Panc1 (cell line): Measurements from ENCODE around the gene KCNAB1. TPM values are rescaled to one million over a fixed set of nuclear protein-coding genes. Genes with fewer than 3 reads are reported as not detected.

Source experiments
- ATAC-seq: fragments of 200-7000 bp; cut with Tn5 transposase; 2 replicates; pipeline ENCODE4 v1.9.1; 2020; ENCODE audit warnings: mild to moderate bottlenecking, moderate library complexity
- BruUV-seq: library from RNA; stranded (reverse); fragments of 400-500 nt; replicated peaks from 2 replicates; lab custom pipeline; 2021; lab: Mats Ljungman, UMichigan
- CTCF ChIA-PET: fragments of 300-600 bp; sonication (Branson Sonifier 250); formaldehyde crosslinking; loops from one replicate; lab custom pipeline; 2022; ENCODE audit warnings: antibody characterized with exemption; lab: Charles Lee
- POLR2A ChIA-PET: fragments of 300-600 bp; sonication (Branson Sonifier 250); formaldehyde crosslinking; loops from one replicate; lab custom pipeline; 2022; ENCODE audit warnings: antibody characterized with exemption; lab: Charles Lee
- DNase-seq: peaks from one replicate; pipeline ENCODE4 v3.0.0-alpha.2; 2010; ENCODE audit warnings: low read depth, low spot score
- H3K27ac ChIP-seq: 2 replicates; pipeline ENCODE4 v1.5.1; 2011; ENCODE audit warnings: mild to moderate bottlenecking, low read length, inconsistent platforms
- H3K27me3 ChIP-seq: fragments of 200-500 bp; sonication (Bioruptor generic); 2 replicates; pipeline ENCODE4 v1.6.0; 2014; ENCODE audit warnings: low read length, inconsistent platforms; ENCODE audit not compliant: control insufficient read depth, insufficient read depth
- H3K36me3 ChIP-seq: fragments of 200-500 bp; sonication (Bioruptor generic); 2 replicates; pipeline ENCODE4 v1.5.1; 2014; ENCODE audit warnings: inconsistent platforms, mild to moderate bottlenecking, low read length, moderate library complexity; ENCODE audit not compliant: control insufficient read depth, insufficient read depth
- H3K4me1 ChIP-seq: 2 replicates; pipeline ENCODE4 v1.5.1; 2011; ENCODE audit warnings: inconsistent platforms, mild to moderate bottlenecking, low read length, moderate library complexity; ENCODE audit not compliant: control insufficient read depth, insufficient read depth
- H3K4me3 ChIP-seq, 2 experiments: 2 replicates each; pipeline ENCODE4 v1.5.1; 2011 to 2012; ENCODE audit warnings: low read depth in 2 of 2, low read length in 2 of 2, mild to moderate bottlenecking in 2 of 2, inconsistent platforms in 1 of 2, moderate library complexity in 1 of 2
- H3K9me3 ChIP-seq: fragments of 200-500 bp; sonication (Bioruptor generic); 2 replicates; pipeline ENCODE4 v1.5.1; 2014; ENCODE audit warnings: low read depth, mild to moderate bottlenecking, inconsistent platforms, low read length, moderate library complexity; ENCODE audit not compliant: control insufficient read depth, insufficient read depth
- CTCF ChIP-seq: fragments of 450-650 bp; IDR thresholded peaks from 2 replicates; pipeline ENCODE4 v1.5.1; 2017; ENCODE audit warnings: mild to moderate bottlenecking
- POLR2AphosphoS5 ChIP-seq: IDR thresholded peaks from 2 replicates; pipeline ENCODE4 v1.6.1; 2012; ENCODE audit warnings: mild to moderate bottlenecking, low read depth, low read length, moderate library complexity
- REST ChIP-seq, 2 experiments: IDR thresholded peaks; 2 replicates each; pipeline ENCODE4 v1.6.1; 2011 to 2012; ENCODE audit warnings: low read depth in 2 of 2, control low read depth in 1 of 2, low read length in 1 of 2, mild to moderate bottlenecking in 1 of 2, moderate library complexity in 1 of 2; ENCODE audit not compliant: insufficient read depth in 1 of 2
- SIN3A ChIP-seq: IDR thresholded peaks from 2 replicates; pipeline ENCODE4 v1.6.1; 2012; ENCODE audit warnings: low read depth, mild to moderate bottlenecking, low read length, moderate library complexity, borderline replicate concordance; ENCODE audit not compliant: insufficient read depth
- TCF7L2 ChIP-seq: IDR thresholded peaks from 2 replicates; pipeline ENCODE4 v1.6.1; 2011; ENCODE audit warnings: mild to moderate bottlenecking, low read depth, low read length, inconsistent platforms
- in situ Hi-C: cut with HindIII; loops from 2 replicates; pipeline ENCODE4 v1.10.0; 2016; ENCODE audit warnings: low sequenced_read_pairs, low pct_unique_long_range_greater_than_20kb
- intact Hi-C: fragments of 100-400 bp; cut with micrococcal nuclease; formaldehyde crosslinking; loops from one replicate; pipeline ENCODE4 v1.10.0; 2022; ENCODE audit not compliant: unreplicated experiment
- total RNA-seq: library from RNA; stranded (reverse); gene quantifications from one replicate; pipeline ENCODE4 v1.2.1, GENCODE V29; 2021; ENCODE audit not compliant: unreplicated experiment

The KCNAB1 gene
- total RNA-seq, 1 experiment from 2014 or later, result not detected

GRCh38 chr3:156433138-156433537, 312.8 kb downstream of the KCNAB1 start:
- Histone ChIP-seq H3K27ac (no peak overlapping the region), H3K27me3 (no peaks in the 10 kb centered on the region; the same call in 1 of the 2 replicates), H3K36me3 (no peaks in the 10 kb centered on the region), H3K9me3 (no peaks in the 10 kb centered on the region), H3K4me3 (no peak overlapping the region), H3K4me1 (no peaks in the 10 kb centered on the region)
- POLR2A ChIA-PET, result no interaction called here
- intact Hi-C loops (no loop called here), in situ Hi-C loops (no loop called here)
- BruUV-seq, result no TSS peak
- DNase-seq (no peak), ATAC-seq (no peak)
- CTCF ChIA-PET, result no interaction called here
- TF ChIP-seq SIN3A (no peak), CTCF (no peak), POLR2AphosphoS5 (no peak), TCF7L2 (no peak), REST (IDR thresholded peaks at IDR 0.05; ENCODE audit: insufficient read depth in 1 of 2, low read depth in 2 of 2, low read length in 1 of 2) (no peak)

- no peak for DNase-seq
- TF ChIP-seq SIN3A (no peak), CTCF (no peak), POLR2AphosphoS5 (no peak), REST (IDR thresholded peaks at IDR 0.05; ENCODE audit: insufficient read depth in 1 of 2, low read depth in 2 of 2, low read length in 1 of 2) (no peak), TCF7L2 (no peak)
- no peak for ATAC-seq
- ChIA-PET POLR2A (no interaction called here), CTCF (no interaction called here)
- in situ Hi-C loops, result no loop called here
- H3K27me3 ChIP-seq, result no peaks in the 10 kb centered on the region; the same call in 1 of the 2 replicates
- no peak overlapping the region for H3K27ac ChIP-seq
- no peaks in the 10 kb centered on the region for H3K36me3 ChIP-seq
- no peak overlapping the region for H3K4me3 ChIP-seq
- no peaks in the 10 kb centered on the region for H3K9me3 ChIP-seq
- intact Hi-C loops, result no loop called here
- no TSS peak for BruUV-seq
- no peaks in the 10 kb centered on the region for H3K4me1 ChIP-seq
These were observed 313.5 kb downstream of the KCNAB1 start for GRCh38 chr3:156433910-156434309.
